ENCODE data around the gene RHOT1. TPM values are rescaled to one million over a fixed set of nuclear protein-coding genes. Genes with fewer than 3 reads are reported as not detected.

RHOT1 gene
- total RNA-seq, 1 experiment from 2014 or later, result 24.4 TPM

- H4K91ac ChIP-seq (ENCODE audit: insufficient read length, low read depth, low read length), result no peak overlapping the region
- H2BK20ac ChIP-seq (ENCODE audit: low read depth, low read length, poor library complexity, severe bottlenecking), result no peak overlapping the region
- peak; percentile 78 for DNase-seq
- H3K18ac ChIP-seq (ENCODE audit: insufficient read length, low read depth, low read length), result no peak overlapping the region
- no peak overlapping the region for H4K5ac ChIP-seq (ENCODE audit: insufficient read length, low read depth, low read length)
- no peak overlapping the region for H3K9ac ChIP-seq (ENCODE audit: extremely low read depth, insufficient read length, low read length)
- peak overlapping the region; percentile 23 for H3K4me2 ChIP-seq (ENCODE audit: insufficient read depth, insufficient read length, low read length)
- no peak overlapping the region for H3K56ac ChIP-seq (ENCODE audit: insufficient read length, low read depth, low read length)
- H3K4ac ChIP-seq (ENCODE audit: low read depth, low read length), result no peak overlapping the region
- no peak overlapping the region for H3K23ac ChIP-seq (ENCODE audit: insufficient read length, low read depth, low read length)
- no peaks in the 10 kb centered on the region for H3K79me2 ChIP-seq (ENCODE audit: insufficient read depth, low read length)
- H3K9me3 Mint-ChIP-seq, result no peaks in the 10 kb centered on the region
- peak overlapping the region; percentile 13 to 63; a peak in 4 of 5 replicates for H3K4me3 Mint-ChIP-seq
- TF ChIP-seq, protein P1, sequence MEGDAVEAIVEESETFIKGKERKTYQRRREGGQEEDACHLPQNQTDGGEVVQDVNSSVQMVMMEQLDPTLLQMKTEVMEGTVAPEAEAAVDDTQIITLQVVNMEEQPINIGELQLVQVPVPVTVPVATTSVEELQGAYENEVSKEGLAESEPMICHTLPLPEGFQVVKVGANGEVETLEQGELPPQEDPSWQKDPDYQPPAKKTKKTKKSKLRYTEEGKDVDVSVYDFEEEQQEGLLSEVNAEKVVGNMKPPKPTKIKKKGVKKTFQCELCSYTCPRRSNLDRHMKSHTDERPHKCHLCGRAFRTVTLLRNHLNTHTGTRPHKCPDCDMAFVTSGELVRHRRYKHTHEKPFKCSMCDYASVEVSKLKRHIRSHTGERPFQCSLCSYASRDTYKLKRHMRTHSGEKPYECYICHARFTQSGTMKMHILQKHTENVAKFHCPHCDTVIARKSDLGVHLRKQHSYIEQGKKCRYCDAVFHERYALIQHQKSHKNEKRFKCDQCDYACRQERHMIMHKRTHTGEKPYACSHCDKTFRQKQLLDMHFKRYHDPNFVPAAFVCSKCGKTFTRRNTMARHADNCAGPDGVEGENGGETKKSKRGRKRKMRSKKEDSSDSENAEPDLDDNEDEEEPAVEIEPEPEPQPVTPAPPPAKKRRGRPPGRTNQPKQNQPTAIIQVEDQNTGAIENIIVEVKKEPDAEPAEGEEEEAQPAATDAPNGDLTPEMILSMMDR (conservative IDR thresholded peaks at IDR 0.05), result no peak
- no peak overlapping the region for H2AK5ac ChIP-seq (ENCODE audit: insufficient read length, low read length)
- H3K27me3 ChIP-seq (ENCODE audit: insufficient read depth, low read length), result no peaks in the 10 kb centered on the region
- H4K8ac ChIP-seq (replicated peaks; ENCODE audit: insufficient read length, low read depth, low read length), result no peak overlapping the region
- no peaks in the 10 kb centered on the region for H3K79me1 ChIP-seq (ENCODE audit: insufficient read depth, low read depth, low read length, poor library complexity, severe bottlenecking)
- no peaks in the 10 kb centered on the region for H4K20me1 ChIP-seq (ENCODE audit: control insufficient read depth, insufficient read depth, insufficient read length)
- no peak overlapping the region for H2BK15ac ChIP-seq (ENCODE audit: low read depth, low read length)
- H3K4me1 ChIP-seq (ENCODE audit: insufficient read depth, low read length), result peaks cover 6% of the 10 kb centered on the region; the same call in 1 of the 2 replicates
- peak overlapping the region; percentile 33 for H3K27ac ChIP-seq (ENCODE audit: insufficient read length, low read depth, low read length)
- no peak overlapping the region for H3T11ph ChIP-seq (ENCODE audit: low read length)
- no peak overlapping the region for H2BK120ac ChIP-seq (ENCODE audit: low read depth, low read length, poor library complexity, severe bottlenecking)
- no peaks in the 10 kb centered on the region for H3K27me3 Mint-ChIP-seq (ENCODE audit: low read depth)
- H2BK12ac ChIP-seq (ENCODE audit: insufficient read length, low read depth, low read length), result no peak overlapping the region
- peak overlapping the region; percentile 65 to 92 (median 87); a peak in 6 of 7 replicates for H3K27ac Mint-ChIP-seq
- peaks cover 32 to 42% of the 10 kb centered on the region in 2 experiments for H3K4me1 Mint-ChIP-seq
- WGBS (ENCODE audit: extremely low coverage, insufficient read length, low lambda C conversion rate), result no CpG with 5 or more reads among the region's 9 CpGs
- no peak overlapping the region for H2AFZ ChIP-seq (ENCODE audit: low read length)
- H3K36me3 Mint-ChIP-seq (ENCODE audit: insufficient read depth in 1 of 3, low read depth in 3 of 3), result peaks cover 0 to 2% (median 2%) of the 10 kb centered on the region in 3 experiments; a peak in 2 of 7 replicates
- no peak overlapping the region for H2BK5ac ChIP-seq (ENCODE audit: insufficient read length, low read length)
- H3K9me3 ChIP-seq (ENCODE audit: control insufficient read depth, low read depth, low read length), result no peaks in the 10 kb centered on the region
- no peak overlapping the region for H3K14ac ChIP-seq (ENCODE audit: insufficient read depth, low read length)
- H3K23me2 ChIP-seq (ENCODE audit: insufficient read length, low read depth, low read length, poor library complexity, severe bottlenecking), result no peaks in the 10 kb centered on the region
Measured at GRCh38 chr17:32227910-32228309, 85.6 kb downstream of the RHOT1 start.

All from H9 (cell line).